SIG-M5 treated with dmso at 0.1 percent for 504 hours (cell line): ENCODE data around the gene ASCC3.
"Not testable (repeated sequence)": the region's sequence is repeated elsewhere in the genome, so short reads cannot be mapped to it uniquely, and the experiment has no call there.

Experiments
- DNase-seq: peaks from one replicate; lab custom pipeline; 2025; ENCODE audit not compliant: unreplicated experiment; lab: John Stamatoyannopoulos, UW

Gene ASCC3

GRCh38 chr6:100806296-100806695, 74.8 kb downstream of the ASCC3 start:
- peak; percentile 79 for DNase-seq

- no peak for DNase-seq
These were observed 77.7 kb downstream of the ASCC3 start for GRCh38 chr6:100803264-100804045.

DNA sequence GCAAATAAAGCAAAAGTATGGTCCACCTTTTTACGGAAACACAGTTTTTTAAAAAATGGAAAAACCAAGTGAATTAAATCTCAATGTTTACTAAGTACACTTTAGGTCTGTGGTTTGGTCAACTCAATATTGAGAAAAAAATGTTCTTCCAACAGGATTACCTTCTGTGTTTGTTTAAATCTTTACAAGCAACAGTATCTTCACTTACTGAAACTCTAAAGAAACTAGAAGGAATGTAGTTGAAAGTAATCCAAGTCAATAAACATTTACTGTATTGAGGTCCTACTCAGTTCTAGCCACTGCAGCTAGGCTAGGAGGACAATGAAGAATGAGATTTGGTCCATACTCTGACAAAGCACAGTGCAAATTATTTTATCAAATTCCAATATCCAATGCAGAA, 80.1 kb downstream of the ASCC3 start:
- DNase-seq, result no peak

- peak; percentile 15 for DNase-seq
These were observed 84.9 kb downstream of the ASCC3 start for GRCh38 chr6:100796049-100796823.

DNA sequence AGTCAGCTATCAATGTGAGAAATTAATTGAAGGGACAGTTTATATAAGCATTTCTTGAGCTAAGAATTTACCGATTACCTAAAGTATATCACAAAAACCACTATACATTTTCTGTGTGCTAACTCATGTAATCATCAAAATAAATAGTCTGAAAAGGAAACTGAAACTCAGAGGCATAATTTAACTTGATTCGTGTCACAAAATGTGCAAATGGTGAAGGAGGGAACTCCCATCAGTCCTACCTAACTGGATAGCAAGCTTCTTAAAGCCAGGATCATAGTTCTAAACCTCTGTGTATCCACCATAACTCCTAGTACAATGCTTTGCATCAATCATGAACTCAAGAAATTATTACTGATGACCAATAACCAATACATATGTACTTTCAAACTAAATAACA, 91.0 kb downstream of the ASCC3 start:
- no peak for DNase-seq

DNA sequence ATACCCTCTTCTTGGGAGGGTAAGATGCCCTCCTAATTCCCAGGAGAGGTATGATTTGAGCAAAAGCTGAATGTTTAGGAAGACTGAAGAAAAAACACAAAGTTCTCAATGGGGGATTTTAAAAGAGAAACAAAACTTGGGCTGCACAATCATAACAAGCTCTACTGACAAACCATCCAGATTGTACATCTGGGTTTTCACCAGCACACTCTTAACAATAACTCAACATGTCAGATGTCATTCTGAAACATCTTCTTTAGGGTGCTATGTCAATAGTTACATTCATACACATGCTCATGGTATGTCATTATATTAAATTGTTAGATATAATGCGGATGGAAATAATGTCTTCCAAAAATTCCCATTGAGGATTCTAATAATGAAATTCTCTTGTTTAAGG, 95.1 kb downstream of the ASCC3 start:
- DNase-seq, result no peak

DNA sequence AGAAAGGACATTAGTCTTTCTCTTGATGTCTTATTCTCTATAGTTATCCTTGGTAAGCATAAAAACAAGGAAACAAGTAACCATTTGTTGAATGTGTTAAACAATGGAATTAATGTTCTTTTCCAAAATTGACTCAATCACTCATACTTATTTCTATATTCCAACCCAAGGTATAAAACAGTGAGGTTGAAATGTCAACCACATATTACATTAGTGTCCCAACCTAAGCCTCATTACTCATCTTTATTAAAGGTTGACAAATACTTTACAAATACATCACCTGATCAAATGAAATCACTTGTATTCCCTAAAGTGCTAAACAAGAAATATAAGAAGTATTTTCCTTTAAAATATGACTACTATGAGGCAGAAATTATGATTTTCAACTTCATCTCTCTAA, 100.5 kb downstream of the ASCC3 start:
- no peak for DNase-seq

DNA sequence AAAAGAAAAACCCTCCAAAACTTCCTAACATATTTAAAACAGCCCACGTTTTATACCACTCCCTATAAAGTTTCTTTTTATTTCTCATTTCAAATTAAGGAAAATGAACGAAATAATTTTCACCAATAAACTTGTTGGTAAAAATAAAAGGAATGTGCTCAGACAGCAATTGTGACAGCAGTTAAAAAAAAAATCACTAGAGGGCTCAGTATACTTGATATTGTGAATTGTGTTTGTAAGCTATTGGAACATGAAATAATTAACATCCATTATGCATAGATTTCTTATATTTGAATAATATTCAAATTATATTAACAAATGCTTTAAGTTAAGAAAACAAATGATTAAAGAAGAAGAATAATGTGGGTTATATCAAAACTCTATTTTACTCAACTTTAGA, 105.5 kb downstream of the ASCC3 start:
- no peak for DNase-seq

DNA sequence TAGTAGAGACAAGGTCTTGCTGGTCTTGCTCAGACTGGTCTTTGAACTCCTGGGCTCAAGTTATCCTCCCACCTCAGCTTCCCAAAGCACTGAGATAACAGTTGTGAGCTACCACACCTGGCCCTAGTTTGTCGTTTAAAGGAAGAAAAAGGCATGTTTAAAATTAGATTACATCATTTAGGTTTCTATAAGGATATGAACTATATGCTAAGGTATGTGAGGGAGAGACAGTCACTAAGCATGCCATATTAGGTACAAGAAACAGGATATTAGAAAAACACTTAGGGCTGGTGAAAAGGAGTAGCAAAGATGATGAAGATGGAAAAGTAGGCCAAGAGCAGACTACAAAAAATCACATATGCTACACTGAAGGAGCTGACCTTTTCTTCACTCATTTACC, 106.4 kb downstream of the ASCC3 start:
- DNase-seq, result no peak

- no peak for DNase-seq
These were observed 112.2 kb downstream of the ASCC3 start for GRCh38 chr6:100768816-100769351.

DNA sequence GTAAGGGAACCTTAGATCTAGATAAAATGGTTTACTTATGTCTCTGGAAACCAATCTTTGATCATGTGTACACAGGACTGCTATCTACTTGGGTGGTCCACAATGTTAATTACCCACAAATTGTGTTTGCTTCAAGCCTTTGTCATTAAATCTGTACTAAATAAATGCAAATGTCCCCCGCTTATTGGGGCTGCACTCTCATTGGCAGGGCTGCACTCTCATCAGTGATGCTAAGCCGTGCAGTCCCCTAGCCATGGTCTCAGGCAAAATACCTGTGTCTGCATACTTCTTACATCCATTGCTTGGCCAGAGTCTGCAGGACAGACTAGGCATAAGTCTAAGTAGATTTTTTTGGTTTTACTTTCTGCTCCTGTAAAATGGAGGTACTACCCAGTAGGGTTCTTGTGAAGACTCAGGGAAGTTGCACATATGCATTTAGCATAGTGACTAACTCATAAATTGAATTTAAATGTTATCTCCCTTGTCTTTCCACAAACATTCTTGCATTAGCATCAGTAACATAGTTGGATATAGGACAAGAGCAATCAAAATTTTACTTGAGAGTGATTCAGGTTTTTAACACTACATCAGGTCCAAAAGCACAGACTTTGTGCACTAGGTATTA, 117.4 kb downstream of the ASCC3 start:
- DNase-seq, result no peak

DNA sequence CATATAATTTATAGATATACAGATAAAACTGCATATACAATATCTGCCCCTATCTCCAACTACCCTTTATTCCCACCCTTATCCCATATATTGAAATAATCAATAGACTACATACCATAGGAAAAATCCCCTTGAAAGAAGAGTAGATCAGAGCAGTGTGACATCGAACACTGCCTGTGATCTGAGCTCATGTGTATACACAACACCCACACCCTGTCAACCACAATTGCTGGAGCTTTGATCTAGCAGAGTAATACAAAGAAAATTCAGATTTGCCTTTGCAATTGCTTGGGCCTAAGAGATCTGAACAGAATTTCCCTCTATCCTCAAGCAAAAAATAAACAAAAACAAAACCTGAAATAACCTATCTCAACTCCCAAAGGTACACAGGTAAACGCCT, 119.3 kb downstream of the ASCC3 start:
- DNase-seq, result no peak

GRCh38 chr6:100758386-100758785, 122.7 kb downstream of the ASCC3 start:
- not testable (repeated sequence) for DNase-seq

DNA sequence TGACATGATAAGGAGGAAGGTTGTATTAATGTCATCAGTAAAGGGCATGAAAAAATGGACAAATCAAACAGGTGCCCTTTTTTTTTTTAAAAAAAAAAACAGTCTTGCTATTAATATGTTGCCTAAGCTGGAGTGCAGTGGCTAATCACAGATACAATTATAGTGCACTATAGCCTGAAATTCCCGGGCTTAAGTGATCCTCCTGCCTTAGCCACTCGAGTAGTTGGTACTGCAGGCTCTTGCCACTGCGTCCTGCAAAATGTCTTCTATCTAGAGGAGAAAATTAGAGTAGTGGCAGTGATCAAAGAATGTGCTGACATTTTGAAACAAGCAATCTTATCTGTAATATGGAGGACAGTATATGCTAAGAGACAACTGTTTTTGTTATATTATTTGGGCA, 127.7 kb downstream of the ASCC3 start:
- no peak for DNase-seq

- no peak for DNase-seq
These were observed 129.5 kb downstream of the ASCC3 start for GRCh38 chr6:100751590-100751989.

DNA sequence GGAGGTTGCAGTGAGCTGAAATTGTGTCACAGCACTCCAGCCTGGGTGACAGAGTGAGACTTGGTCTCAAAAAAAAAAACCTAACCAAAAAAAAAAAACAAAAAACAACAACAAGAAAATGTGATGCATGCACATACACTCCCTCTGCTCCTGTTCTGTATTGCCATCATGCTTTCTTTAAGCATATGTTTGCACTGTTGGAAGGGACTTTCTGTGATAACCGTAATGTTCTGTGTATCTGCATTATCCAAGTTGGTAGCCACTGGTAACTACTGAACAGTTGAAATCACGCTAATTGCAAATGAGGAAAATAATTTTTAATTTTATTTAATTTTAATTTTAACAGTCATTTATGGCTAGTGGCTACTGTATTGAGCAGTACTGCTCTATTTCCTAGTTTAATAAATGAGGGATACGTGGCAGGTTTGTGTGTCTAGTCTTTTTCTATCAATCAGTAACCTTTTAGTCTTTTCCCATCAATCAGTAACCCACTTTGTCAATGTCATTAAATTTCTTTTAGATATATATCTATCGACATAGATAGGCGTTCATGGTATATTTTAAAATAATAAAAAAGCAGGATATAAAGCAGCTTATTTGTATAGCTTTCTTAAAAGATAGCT, 135.6 kb downstream of the ASCC3 start:
- DNase-seq, result no peak

GRCh38 chr6:100740439-100740838, 140.7 kb downstream of the ASCC3 start:
- DNase-seq, result no peak

GRCh38 chr6:100737720-100738119, 143.4 kb downstream of the ASCC3 start:
- not testable (repeated sequence) for DNase-seq

GRCh38 chr6:100731411-100731810, 149.7 kb downstream of the ASCC3 start:
- DNase-seq, result no peak

- DNase-seq, result no peak
These were observed 150.8 kb downstream of the ASCC3 start for GRCh38 chr6:100730001-100730980.
